ES-I3 (cell line): ENCODE results near the gene KDM2B.
A peak's percentile ranks its signal among the peaks of the same experiment; 100 is the strongest.
"Not testable (repeated sequence)": the region's sequence is repeated elsewhere in the genome, so short reads cannot be mapped to it uniquely, and the experiment has no call there.

ENCODE experiments used
- H3K36me3 ChIP-seq: 2 replicates; pipeline ENCODE4 v1.6.1; 2013; ENCODE audit warnings: mild to moderate bottlenecking, low read length, control low read depth, moderate library complexity; ENCODE audit not compliant: insufficient read depth
- H3K4me1 ChIP-seq: 2 replicates; pipeline ENCODE4 v1.6.1; 2013; ENCODE audit warnings: mild to moderate bottlenecking, control low read depth, low read length; ENCODE audit not compliant: insufficient read depth
- H3K9ac ChIP-seq: 2 replicates; pipeline ENCODE4 v1.6.1; 2013; ENCODE audit warnings: low read depth, mild to moderate bottlenecking, low read length, moderate library complexity
- H3K9me3 ChIP-seq: 2 replicates; pipeline ENCODE4 v1.6.1; 2013; ENCODE audit warnings: mild to moderate bottlenecking, low read length, moderate library complexity; ENCODE audit not compliant: control insufficient read depth, insufficient read depth

The KDM2B gene

DNA sequence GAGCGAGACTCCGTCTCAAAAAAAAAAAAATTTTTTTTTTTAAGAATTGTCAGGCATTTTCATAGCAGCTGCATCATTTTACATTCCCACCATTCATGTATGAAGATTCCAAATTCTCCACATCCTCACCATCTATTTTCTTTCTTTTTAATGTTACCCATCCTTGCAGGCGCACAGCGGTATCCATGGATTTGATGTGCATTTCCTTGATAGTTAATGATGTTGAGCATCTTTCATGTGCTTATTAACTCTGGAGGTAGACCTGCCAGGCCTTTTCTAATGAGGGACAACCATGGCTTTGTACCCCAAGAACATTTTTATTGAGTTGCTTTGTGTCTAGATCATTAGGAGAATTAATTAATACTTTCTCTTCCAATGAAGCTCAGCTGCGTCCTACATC lies 182.5 kb downstream of the KDM2B start:
- Histone ChIP-seq H3K4me1 (no peaks in the 10 kb centered on the region), H3K36me3 (no peaks in the 10 kb centered on the region), H3K9me3 (no peaks in the 10 kb centered on the region), H3K9ac (peak overlapping the region; percentile 58; the same call in 1 of the 2 replicates)

DNA sequence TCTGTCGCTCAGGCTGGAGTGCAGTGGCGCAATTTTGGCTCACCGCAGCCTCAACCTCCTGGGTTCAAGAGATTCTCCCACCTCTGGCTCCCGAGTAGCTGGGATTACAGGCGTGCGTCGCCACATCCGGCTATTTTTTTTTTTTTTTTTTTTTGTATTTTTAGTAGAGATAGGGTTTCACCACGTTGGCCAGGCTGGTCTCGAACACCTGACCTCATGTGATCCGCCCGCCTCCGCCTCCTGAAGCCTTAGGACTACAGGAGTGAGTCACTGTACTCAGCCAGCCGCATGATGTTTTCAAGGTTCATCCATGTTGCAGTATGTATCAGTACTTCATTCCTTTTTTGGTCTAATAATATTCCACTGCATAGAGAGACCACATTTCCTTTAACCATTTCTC lies 183.3 kb downstream of the KDM2B start:
- Histone ChIP-seq H3K9me3 (no peaks in the 10 kb centered on the region), H3K36me3 (no peaks in the 10 kb centered on the region), H3K9ac (no peak overlapping the region), H3K4me1 (no peaks in the 10 kb centered on the region)

DNA sequence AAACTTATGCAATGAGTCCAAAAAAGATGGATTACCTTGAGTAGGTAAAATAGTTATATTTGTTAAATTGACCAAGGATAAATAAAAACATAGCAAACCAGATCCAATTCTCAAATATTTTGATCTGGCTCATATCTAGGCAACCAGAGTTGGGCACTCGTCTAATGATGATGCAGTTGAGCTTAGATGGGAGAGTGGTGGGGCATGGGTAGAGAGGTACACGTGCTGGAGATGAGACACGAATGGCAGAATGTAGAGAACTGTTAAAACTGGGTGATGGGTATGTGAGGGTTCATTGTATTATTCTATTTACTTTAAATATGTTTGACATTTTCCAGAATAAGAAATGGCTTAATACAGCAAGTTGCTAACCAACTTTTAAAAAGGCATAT lies 188.5 kb downstream of the KDM2B start:
- no peak overlapping the region for H3K9ac ChIP-seq

DNA sequence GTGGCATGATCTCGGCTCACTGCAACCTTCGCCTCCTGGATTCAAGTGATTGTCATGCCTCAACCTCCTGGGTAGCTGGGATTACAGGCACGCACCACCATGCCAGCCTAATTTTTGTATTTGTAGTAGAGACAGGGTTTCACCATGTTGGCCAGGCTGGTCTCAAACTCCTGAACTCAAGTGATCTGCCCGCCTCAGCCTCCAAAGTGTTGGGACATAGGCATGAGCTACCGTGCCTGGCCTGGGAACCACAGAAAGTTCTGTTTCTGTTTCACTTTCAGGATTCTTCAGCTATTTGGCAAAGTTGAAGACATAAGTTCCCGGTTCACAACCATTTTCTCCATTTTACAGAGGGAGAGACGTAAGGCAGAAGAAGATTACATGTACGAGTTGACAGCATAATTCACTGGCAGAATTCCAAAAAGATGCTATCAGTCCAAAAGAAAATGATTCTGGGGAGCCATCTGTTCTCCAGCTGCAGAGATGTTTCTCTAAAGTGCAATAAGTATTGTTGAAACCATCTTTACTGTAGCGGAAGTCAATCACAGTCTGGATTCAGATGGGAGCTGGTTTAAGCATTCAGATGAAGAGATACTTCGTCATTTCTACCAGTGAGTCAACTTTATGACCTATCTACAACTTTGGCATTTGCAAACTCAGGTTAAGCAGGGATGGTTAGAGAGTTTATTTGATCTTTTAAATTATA lies 189.1 kb downstream of the KDM2B start:
- Histone ChIP-seq H3K4me1 (no peaks in the 10 kb centered on the region), H3K9ac (no peak overlapping the region), H3K36me3 (no peaks in the 10 kb centered on the region), H3K9me3 (no peaks in the 10 kb centered on the region)

More for the DNA sequence above, 188.5 kb downstream of the KDM2B start:
- H3K9me3 ChIP-seq: no peaks in the 10 kb centered on the region
- no peaks in the 10 kb centered on the region for H3K36me3 ChIP-seq
- H3K4me1 ChIP-seq: no peaks in the 10 kb centered on the region

DNA sequence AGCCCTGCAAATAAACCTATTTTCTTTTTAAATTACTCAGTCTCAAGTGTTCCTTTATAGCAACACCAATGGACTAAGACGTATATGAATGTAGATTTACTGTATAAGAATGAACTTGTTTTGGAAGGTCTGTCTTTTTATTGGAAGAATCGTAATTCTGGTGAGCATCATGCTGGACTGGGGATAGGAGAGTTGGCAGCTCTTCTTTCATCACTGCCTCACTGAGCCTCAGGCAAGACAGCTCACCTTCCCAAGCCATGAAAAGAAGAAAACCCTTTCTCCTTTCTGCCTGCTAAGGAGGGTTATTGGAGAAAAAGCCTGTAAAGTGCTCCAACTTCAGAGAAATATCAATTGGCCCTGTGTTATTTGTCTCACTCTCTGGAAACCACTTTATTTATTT lies 190.0 kb downstream of the KDM2B start:
- no peak overlapping the region for H3K9ac ChIP-seq

DNA sequence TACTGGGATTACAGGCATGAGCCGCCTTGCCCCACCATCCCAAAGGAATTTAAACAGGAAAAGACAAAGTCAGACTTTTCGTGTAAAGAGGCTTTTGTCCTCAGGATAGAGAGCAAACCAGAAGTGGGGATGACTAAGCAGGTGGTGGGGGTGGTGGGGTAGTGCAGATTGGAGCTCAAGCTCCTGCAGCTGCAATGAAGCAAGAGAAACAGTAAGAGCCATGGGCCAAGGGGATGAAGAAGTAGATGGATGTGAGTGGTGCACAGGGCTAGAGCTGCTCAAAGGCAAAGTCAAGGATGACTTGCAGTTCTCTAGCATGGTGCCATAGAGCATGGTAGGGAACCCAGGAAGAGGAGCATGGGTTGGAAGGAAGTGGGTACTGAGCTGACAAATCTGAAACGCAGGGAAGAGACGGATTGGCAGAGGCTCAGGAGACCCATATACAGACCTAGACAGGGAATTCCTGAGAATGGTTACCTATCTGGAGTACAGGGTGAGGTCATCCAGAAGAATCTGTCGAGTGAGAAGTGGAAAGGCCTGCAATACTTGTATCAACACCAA lies 192.3 kb downstream of the KDM2B start:
- Histone ChIP-seq H3K36me3 (no peaks in the 10 kb centered on the region), H3K9ac (no peak overlapping the region), H3K4me1 (no peaks in the 10 kb centered on the region), H3K9me3 (no peaks in the 10 kb centered on the region)

More for the DNA sequence above, 190.0 kb downstream of the KDM2B start:
- Histone ChIP-seq H3K4me1 (no peaks in the 10 kb centered on the region), H3K36me3 (no peaks in the 10 kb centered on the region), H3K9me3 (no peaks in the 10 kb centered on the region)

DNA sequence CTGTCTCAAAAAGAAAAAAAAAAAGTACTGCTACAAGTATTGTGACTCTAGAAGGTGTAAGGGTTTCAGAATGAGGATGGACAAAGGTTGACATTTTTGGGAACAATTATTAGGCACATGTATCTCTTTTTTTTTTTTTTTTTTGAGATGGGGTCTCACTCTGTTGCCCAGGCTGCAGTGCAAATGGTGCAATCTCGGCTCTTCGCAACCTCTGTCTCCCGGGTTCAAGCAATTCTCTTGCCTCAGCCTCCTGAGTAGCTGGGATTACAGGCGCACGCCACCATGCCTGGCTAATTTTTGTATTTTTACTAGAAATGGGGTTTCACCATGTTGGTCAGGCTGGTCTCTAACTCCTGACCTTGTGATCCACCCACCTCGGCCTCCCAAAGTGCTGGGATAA lies 195.9 kb downstream of the KDM2B start:
- H3K9me3 ChIP-seq, H3K4me1 ChIP-seq, H3K9ac ChIP-seq, H3K36me3 ChIP-seq: not testable (repeated sequence)

DNA sequence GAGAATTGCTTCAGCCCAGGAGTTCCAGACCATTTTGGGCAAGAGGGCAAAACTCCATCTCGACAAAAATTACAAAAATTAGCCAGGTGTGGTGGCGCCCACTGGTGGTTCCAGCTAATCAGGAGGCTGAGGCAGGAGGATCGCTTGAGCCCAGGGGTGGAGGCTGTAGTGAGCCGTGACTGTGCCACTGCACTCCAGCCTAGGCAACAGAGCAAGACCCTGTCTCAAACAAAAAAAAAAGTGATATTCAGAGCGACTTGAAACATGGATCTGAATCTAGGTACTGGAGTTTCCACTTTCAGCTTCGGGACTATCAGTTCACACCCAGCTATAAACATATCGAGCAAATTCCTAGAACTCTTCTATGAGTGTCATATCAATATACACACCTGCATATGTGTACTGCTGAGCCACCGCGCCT lies 197.2 kb downstream of the KDM2B start:
- Histone ChIP-seq H3K4me1 (no peaks in the 10 kb centered on the region), H3K9me3 (no peaks in the 10 kb centered on the region), H3K36me3 (no peaks in the 10 kb centered on the region), H3K9ac (no peak overlapping the region)

DNA sequence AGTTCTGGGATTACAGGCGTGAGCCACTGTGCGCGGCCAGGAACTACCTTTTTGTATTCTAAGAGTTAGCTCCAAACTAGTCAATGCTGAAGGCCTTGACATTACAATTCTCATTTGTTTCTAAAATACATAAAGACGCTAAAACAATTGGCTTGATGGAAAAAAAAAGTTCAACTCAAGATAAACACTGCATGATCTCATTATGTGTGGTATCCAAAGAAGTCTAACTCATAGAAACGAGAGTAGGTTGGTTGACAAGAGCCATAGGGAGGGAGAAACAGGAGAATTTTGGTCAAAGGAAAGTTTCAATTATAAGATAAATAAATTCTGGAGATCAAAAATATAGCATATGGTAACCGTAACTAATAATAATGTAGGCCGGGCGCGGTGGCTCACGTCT lies 200.9 kb downstream of the KDM2B start:
- Histone ChIP-seq H3K9me3 (no peaks in the 10 kb centered on the region), H3K9ac (no peak overlapping the region), H3K36me3 (no peaks in the 10 kb centered on the region), H3K4me1 (no peaks in the 10 kb centered on the region)
